ENCODE data around the gene SF3B6.
"Not testable (repeated sequence)": the region's sequence is repeated elsewhere in the genome, so short reads cannot be mapped to it uniquely, and the experiment has no call there.

SF3B6 gene

GRCh38 chr2:24075915-24076848 lies at the start of gene SF3B6:
SF3B6 (minus strand) TSS chr2:24076326; CDS start chr2:24076229, 97 bp downstream.
- ATAC-seq (peak; percentile 94), DNase-seq (peak; percentile 99)
- no peaks in the 10 kb centered on the region for H3K27me3 Mint-ChIP-seq
- peaks cover 50% of the 10 kb centered on the region for H3K4me1 Mint-ChIP-seq
- peak within 1 kb of the TSS; percentile 92 to 97 for H3K4me3 Mint-ChIP-seq
- H3K27ac Mint-ChIP-seq, result peak within 1 kb of the TSS; percentile 98 to 99
- H3K9me3 Mint-ChIP-seq, result no peaks in the 10 kb centered on the region

- peak; percentile 22 for ATAC-seq
- Mint-ChIP-seq H3K27me3 (no peaks in the 10 kb centered on the region), H3K4me1 (peaks cover 27% of the 10 kb centered on the region), H3K27ac (peak overlapping the region; percentile 90 to 93), H3K4me3 (peak overlapping the region; percentile 91 to 93), H3K9me3 (no peaks in the 10 kb centered on the region)
- no peak for DNase-seq
Observed at GRCh38 chr2:24123922-24124580, 47.9 kb upstream of the SF3B6 start.

GRCh38 chr2:24123195-24123921 lies 47.2 kb upstream of the SF3B6 start, which contains the start of the genes FAM228B and PFN4:
FAM228B (plus strand) TSS chr2:24123469; CDS start chr2:24124362, 893 bp downstream.
PFN4 (minus strand) TSS chr2:24123334; CDS start chr2:24122535, 799 bp downstream.
- Mint-ChIP-seq H3K4me3 (peak within 1 kb of the TSS; percentile 91 to 93), H3K27ac (peak within 1 kb of the TSS; percentile 97), H3K9me3 (no peaks in the 10 kb centered on the region), H3K27me3 (no peaks in the 10 kb centered on the region), H3K4me1 (peaks cover 23% of the 10 kb centered on the region)
- peak; percentile 93 for ATAC-seq
- peak; percentile 71 to 79 for DNase-seq

GRCh38 chr2:24122366-24123194 lies 46.5 kb upstream of the SF3B6 start:
- DNase-seq (no peak), ATAC-seq (no peak)
- H3K27me3 Mint-ChIP-seq, result no peaks in the 10 kb centered on the region
- H3K9me3 Mint-ChIP-seq, result no peaks in the 10 kb centered on the region
- H3K27ac Mint-ChIP-seq, result peak overlapping the region; percentile 97
- H3K4me3 Mint-ChIP-seq, result peak overlapping the region; percentile 88 to 90
- peaks cover 23% of the 10 kb centered on the region for H3K4me1 Mint-ChIP-seq

GRCh38 chr2:24121469-24121868 lies 45.3 kb upstream of the SF3B6 start:
- no peak for DNase-seq
- no peak overlapping the region for H3K4me3 Mint-ChIP-seq
- H3K9me3 Mint-ChIP-seq, result no peaks in the 10 kb centered on the region
- H3K27me3 Mint-ChIP-seq, result no peaks in the 10 kb centered on the region
- ATAC-seq, result no peak
- H3K27ac Mint-ChIP-seq, result no peak overlapping the region
- H3K4me1 Mint-ChIP-seq, result peaks cover 23% of the 10 kb centered on the region

- Mint-ChIP-seq H3K4me1 (peaks cover 23% of the 10 kb centered on the region), H3K4me3 (no peak overlapping the region), H3K9me3 (no peaks in the 10 kb centered on the region), H3K27ac (no peak overlapping the region), H3K27me3 (no peaks in the 10 kb centered on the region)
- DNase-seq (no peak), ATAC-seq (no peak)
Observed at GRCh38 chr2:24121066-24121465, 44.9 kb upstream of the SF3B6 start.

- Mint-ChIP-seq H3K27ac (no peak overlapping the region), H3K27me3 (no peaks in the 10 kb centered on the region), H3K9me3 (no peaks in the 10 kb centered on the region), H3K4me1 (peaks cover 6% of the 10 kb centered on the region), H3K4me3 (no peak overlapping the region)
- ATAC-seq (no peak), DNase-seq (no peak)
Observed at GRCh38 chr2:24117902-24118301, 41.8 kb upstream of the SF3B6 start.

GRCh38 chr2:24115057-24115456 lies 38.9 kb upstream of the SF3B6 start:
- H3K27ac Mint-ChIP-seq, result no peak overlapping the region
- no peaks in the 10 kb centered on the region for H3K4me1 Mint-ChIP-seq
- H3K9me3 Mint-ChIP-seq, result no peaks in the 10 kb centered on the region
- H3K27me3 Mint-ChIP-seq, result no peaks in the 10 kb centered on the region
- no peak for DNase-seq
- H3K4me3 Mint-ChIP-seq, result no peak overlapping the region
- ATAC-seq, result no peak

- Mint-ChIP-seq H3K4me1 (no peaks in the 10 kb centered on the region), H3K4me3 (no peak overlapping the region), H3K27me3 (no peaks in the 10 kb centered on the region), H3K27ac (no peak overlapping the region), H3K9me3 (peaks cover 13 to 16% of the 10 kb centered on the region in 2 donors)
- no peak for ATAC-seq
- no peak for DNase-seq
Observed at GRCh38 chr2:24111407-24111901, 35.3 kb upstream of the SF3B6 start.

- H3K27me3 Mint-ChIP-seq, result no peaks in the 10 kb centered on the region
- no peak overlapping the region for H3K27ac Mint-ChIP-seq
- ATAC-seq, result peak; percentile 33
- DNase-seq, result no peak
- no peaks in the 10 kb centered on the region for H3K4me1 Mint-ChIP-seq
- no peak overlapping the region for H3K4me3 Mint-ChIP-seq
- peaks cover 16% of the 10 kb centered on the region in 2 donors for H3K9me3 Mint-ChIP-seq
Observed at GRCh38 chr2:24110660-24111303, 34.7 kb upstream of the SF3B6 start.

- not testable (repeated sequence) for H3K4me3 Mint-ChIP-seq, H3K27me3 Mint-ChIP-seq, ATAC-seq, H3K27ac Mint-ChIP-seq, H3K4me1 Mint-ChIP-seq, DNase-seq
- peaks cover 16 to 27% of the 10 kb centered on the region in 2 donors for H3K9me3 Mint-ChIP-seq
Observed at GRCh38 chr2:24109431-24109830, 33.3 kb upstream of the SF3B6 start.

- Mint-ChIP-seq H3K27ac (no peak overlapping the region), H3K27me3 (no peaks in the 10 kb centered on the region), H3K4me3 (no peak overlapping the region), H3K4me1 (no peaks in the 10 kb centered on the region), H3K9me3 (peaks cover 16 to 27% of the 10 kb centered on the region in 2 donors)
- ATAC-seq, result no peak
- no peak for DNase-seq
Observed at GRCh38 chr2:24107336-24107735, 31.2 kb upstream of the SF3B6 start.

- DNase-seq (no peak), ATAC-seq (no peak)
- H3K27ac Mint-ChIP-seq, result no peak overlapping the region
- no peaks in the 10 kb centered on the region for H3K4me1 Mint-ChIP-seq
- peaks cover 16 to 27% of the 10 kb centered on the region in 2 donors for H3K9me3 Mint-ChIP-seq
- no peaks in the 10 kb centered on the region for H3K27me3 Mint-ChIP-seq
- no peak overlapping the region for H3K4me3 Mint-ChIP-seq
Observed at GRCh38 chr2:24106786-24107185, 30.7 kb upstream of the SF3B6 start.

- Mint-ChIP-seq H3K9me3 (peaks cover 16 to 27% of the 10 kb centered on the region in 2 donors), H3K4me1 (no peaks in the 10 kb centered on the region), H3K27me3 (no peaks in the 10 kb centered on the region), H3K4me3 (no peak overlapping the region), H3K27ac (peak overlapping the region in 1 of 2 donors; percentile 42)
- ATAC-seq, result no peak
- DNase-seq, result no peak
Observed at GRCh38 chr2:24105816-24106215, 29.7 kb upstream of the SF3B6 start.

All from stimulated activated naive CD8-positive, alpha-beta T cell treated with anti-CD3 and anti-CD28 coated beads, Interleukin-15, amount 100 ng/mL, for 72 hours (primary cell).